Heart left ventricle (tissue), 16 donors: Measurements from ENCODE around the gene CTSF. TPM values are rescaled to one million over a fixed set of nuclear protein-coding genes. Genes with fewer than 3 reads are reported as not detected.

Source experiments
- ATAC-seq, 4 donors: fragments of 200-7000 bp; cut with Tn5 transposase; one replicate each; pipeline ENCODE4 v1.9.1; 2020 to 2022; ENCODE audit warnings: moderate library complexity in 4 of 4, mild to moderate bottlenecking in 3 of 4, moderate number of reproducible peaks in 1 of 4
- DNase-seq, 5 donors: peaks; one replicate each; pipeline ENCODE4 v3.0.0-alpha.2; 2020
- H3K27ac ChIP-seq, 12 donors: fragments of 200-600 bp; sonication (generic) in 4 of 12; one replicate each; pipeline versions ENCODE4 v1.5.0 to v1.8.0; 2016 to 2022; ENCODE audit warnings: mild to moderate bottlenecking in 2 of 12
- H3K27me3 ChIP-seq, 9 donors: fragments of 200-600 bp; sonication (generic) in 2 of 9; one replicate each; pipeline versions ENCODE4 v1.5.1 to v1.8.0; 2016 to 2022; ENCODE audit warnings: mild to moderate bottlenecking in 3 of 9
- H3K36me3 ChIP-seq, 9 donors: fragments of 200-600 bp; sonication (generic) in 2 of 9; one replicate each; pipeline versions ENCODE4 v1.5.0 to v1.8.0; 2018 to 2022; ENCODE audit warnings: mild to moderate bottlenecking in 2 of 9
- H3K4me1 ChIP-seq, 12 donors: fragments of 200-600 bp; sonication (generic) in 4 of 12; one replicate each; pipeline versions ENCODE4 v1.5.0 to v1.8.0; 2016 to 2022; ENCODE audit warnings: mild to moderate bottlenecking in 3 of 12
- H3K4me3 ChIP-seq, 12 donors: fragments of 200-600 bp; sonication (generic) in 4 of 12; one replicate each; pipeline versions ENCODE4 v1.5.0 to v1.8.0; 2017 to 2022; ENCODE audit warnings: mild to moderate bottlenecking in 9 of 12, moderate library complexity in 4 of 12
- H3K9me3 ChIP-seq, 12 donors: fragments of 200-600 bp; sonication (generic) in 4 of 12; one replicate each; pipeline versions ENCODE4 v1.5.0 to v1.8.0; 2016 to 2022; ENCODE audit warnings: mild to moderate bottlenecking in 1 of 12
- POLR2A ChIP-seq, 2 donors: fragments of 450-650 bp; IDR thresholded peaks; one replicate each; pipeline ENCODE4 v1.6.1; 2017; ENCODE audit warnings: antibody characterized with exemption in 2 of 2, mild to moderate bottlenecking in 2 of 2, moderate library complexity in 2 of 2
- WGBS, 4 donors: extraction: QIAGEN DNeasy Blood & Tissue Kit in 2 of 4; methylation state at CpG; one replicate each; pipeline versions ENCODE4 v1.1.5 to v1.1.7; 2013 to 2018; 5-methylcytosine and 5-hydroxymethylcytosine counted together
- intact Hi-C, 10 donors: fragments of 100-400 bp; cut with DNase I; formaldehyde crosslinking; loops; one replicate each; pipeline versions ENCODE4 v1.11.1 to v1.14.2; 2022
- long read RNA-seq, 3 donors: library from polyadenylated mRNA; unstranded; transcript quantifications; one replicate each; pipeline ENCODE4 v2.0.0, GENCODE V29; 2020 to 2021
- polyA plus RNA-seq, 2 donors: library from polyadenylated mRNA; stranded (reverse); fragments of 200-250 nt; gene quantifications; one replicate each; pipeline ENCODE4 v1.2.3, GENCODE V29; 2013
- total RNA-seq, 9 donors: library from RNA; depleted of rRNA in 2 of 9; stranded (reverse); fragments of >200 nt in 2 of 9; fragmentation: NEBNext Ultra II Directional in 3 of 9; extraction: Animal tissue kit (Norgen Biotek cat#: 25700) in 3 of 9; gene quantifications; one replicate each; pipeline versions ENCODE4 v1.1.0 to v1.2.4, GENCODE V29; 2016 to 2023
- TF ChIP-seq, protein P1 (sequence below), 12 donors: fragments of 200-600 bp; sonication (generic) in 4 of 12; IDR thresholded peaks; one replicate each; pipeline versions ENCODE4 v1.5.0 to v1.8.0; 2018 to 2022; ENCODE audit warnings: antibody characterized with exemption in 12 of 12, mild to moderate bottlenecking in 5 of 12
- donor health status: ischemic (EF 13 %, LVEDD 7.1; RV severe dilation, severe dysfunction).
- donor health status: healthy with polysubstance abuse.
- donor health status: DM: no; HTN: yes; CAD: no.
- donor health status: DM: no; HTN: no; CAD: no.
- donor health status: ischemic (EF 25% LVEDD 6.9; RV normal size, moderate dysfunction).
- donor health status: ischemic (EF 25% LVEDD 5.7; RV mildly dilated, moderate dysfunction).
- donor health status: healthy.
- donor health status: DM: yes; HTN: yes; CAD: no.
- donor health status: ischemic (EF 35%, LVEDD 5.7; RV mildly dilated, moderate dysfunction).
- donor health status: nonischemic (EF 11% LVEDD 7.7; RV severe dilation, severe dysfunction).
- donor health status: DM: yes; HTN: yes; CAD: no.
- donor health status: PGD.
- donor health status: ischemic (EF 29% LVEDD 5.4; RV normal size, mild dysfunction).
- donor health status: nonischemic (EF 23%, LVEDD 6.1; RV moderate dilation, normal function).

CTSF gene
- total RNA-seq (10 to 100 TPM; 34.6 to 76.4 (median 52.8) TPM), polyA plus RNA-seq (10 to 100 TPM; 17.7 to 23.3 TPM)
- long read RNA-seq, donor 1, transcript CTSF-201 (13 exons, 2,035 nt): major isoform, 190 of 245 reads
- long read RNA-seq, donor 1, partial matches to known transcripts: 31 of 245 reads
- long read RNA-seq, donor 1, other reads (novel, unspliced or antisense): 23 of 245 reads
- long read RNA-seq, donor 2, transcript CTSF-201 (13 exons, 2,035 nt): major isoform, 123 of 172 reads
- long read RNA-seq, donor 2, partial matches to known transcripts: 38 of 172 reads
- long read RNA-seq, donor 2, other reads (novel, unspliced or antisense): 11 of 172 reads
- long read RNA-seq, donor 3, transcript CTSF-201 (13 exons, 2,035 nt): major isoform, 86 of 116 reads
- long read RNA-seq, donor 3, partial matches to known transcripts: 21 of 116 reads
- long read RNA-seq, donor 3, other reads (novel, unspliced or antisense): 9 of 116 reads

DNA sequence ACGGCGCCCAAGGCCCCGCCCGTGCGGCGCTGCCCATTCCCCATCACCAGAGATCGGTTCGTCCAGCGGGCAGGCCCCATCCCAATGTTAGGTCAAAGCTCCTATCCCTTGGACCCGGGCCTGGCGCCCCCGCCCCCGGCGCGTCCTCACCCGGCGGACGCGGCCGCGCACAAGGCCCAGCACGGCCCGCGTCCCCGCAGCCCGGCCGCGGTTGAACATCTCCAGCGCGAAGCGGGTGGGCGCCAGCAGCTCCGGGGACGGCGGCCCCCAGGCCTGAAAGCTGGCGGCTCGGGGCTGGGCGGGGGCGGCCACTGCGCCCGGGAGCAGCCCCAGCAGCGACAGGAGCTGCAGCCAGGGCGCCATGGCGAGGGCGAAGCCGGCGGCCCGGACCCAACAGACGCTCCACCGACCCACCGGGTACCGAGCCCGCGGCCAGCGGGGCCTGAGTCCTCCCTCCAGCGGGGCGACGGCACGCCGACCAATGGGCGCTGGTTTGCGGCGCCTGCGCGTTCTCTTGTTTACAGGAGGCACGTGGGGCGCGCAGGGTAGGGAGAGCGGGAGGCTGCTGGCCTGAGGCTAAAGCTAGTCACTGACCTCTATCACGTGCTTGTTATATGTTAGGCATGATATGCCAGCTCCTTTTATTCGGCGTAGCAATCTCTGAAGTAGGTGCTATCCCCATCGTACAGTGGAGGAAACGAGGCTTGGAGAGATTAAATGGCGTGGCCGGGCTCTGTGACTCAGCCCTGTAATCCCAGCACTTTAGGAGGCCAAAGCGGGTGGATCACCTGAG lies at the start of gene CTSF:
CTSF (minus strand) TSS at position 483 of the 793 bp plus-strand sequence; CDS start at position 363, 120 bp downstream.
- H3K4me3 ChIP-seq: peak within 1 kb of the TSS; percentile 53 to 94 (median 68)
- 3 to 6% (median 5%) methylated on average over 43 to 77 of the region's 77 CpGs for WGBS, 4 donors
- H3K4me1 ChIP-seq: peaks cover 0 to 17% (median 12%) of the 10 kb centered on the region in 12 donors
- peak within 1 kb of the TSS in 7 of 12 donors; percentile 15 to 71 (median 43) for H3K27ac ChIP-seq
- ATAC-seq (peak; percentile 81 to 98 (median 97)), DNase-seq (peak; percentile 85 to 95 (median 87))
- intact Hi-C loops: loop anchor here in 1 of 10 donors (10.0 kb wide), 1 partner anchor 266 kb away; no protein-coding TSS in a partner anchor
- H3K27me3 ChIP-seq: peaks cover 0 to 6% (median 0%) of the 10 kb centered on the region in 9 donors
- H3K36me3 ChIP-seq: peaks cover 0 to 13% (median 0%) of the 10 kb centered on the region in 9 donors
- H3K9me3 ChIP-seq: no peaks in the 10 kb centered on the region
- peak in 1 of 2 donors; percentile 57 for TF ChIP-seq POLR2A (IDR thresholded peaks at IDR 0.05)
- TF ChIP-seq, protein P1, sequence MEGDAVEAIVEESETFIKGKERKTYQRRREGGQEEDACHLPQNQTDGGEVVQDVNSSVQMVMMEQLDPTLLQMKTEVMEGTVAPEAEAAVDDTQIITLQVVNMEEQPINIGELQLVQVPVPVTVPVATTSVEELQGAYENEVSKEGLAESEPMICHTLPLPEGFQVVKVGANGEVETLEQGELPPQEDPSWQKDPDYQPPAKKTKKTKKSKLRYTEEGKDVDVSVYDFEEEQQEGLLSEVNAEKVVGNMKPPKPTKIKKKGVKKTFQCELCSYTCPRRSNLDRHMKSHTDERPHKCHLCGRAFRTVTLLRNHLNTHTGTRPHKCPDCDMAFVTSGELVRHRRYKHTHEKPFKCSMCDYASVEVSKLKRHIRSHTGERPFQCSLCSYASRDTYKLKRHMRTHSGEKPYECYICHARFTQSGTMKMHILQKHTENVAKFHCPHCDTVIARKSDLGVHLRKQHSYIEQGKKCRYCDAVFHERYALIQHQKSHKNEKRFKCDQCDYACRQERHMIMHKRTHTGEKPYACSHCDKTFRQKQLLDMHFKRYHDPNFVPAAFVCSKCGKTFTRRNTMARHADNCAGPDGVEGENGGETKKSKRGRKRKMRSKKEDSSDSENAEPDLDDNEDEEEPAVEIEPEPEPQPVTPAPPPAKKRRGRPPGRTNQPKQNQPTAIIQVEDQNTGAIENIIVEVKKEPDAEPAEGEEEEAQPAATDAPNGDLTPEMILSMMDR (IDR thresholded peaks at IDR 0.05): no peak

DNA sequence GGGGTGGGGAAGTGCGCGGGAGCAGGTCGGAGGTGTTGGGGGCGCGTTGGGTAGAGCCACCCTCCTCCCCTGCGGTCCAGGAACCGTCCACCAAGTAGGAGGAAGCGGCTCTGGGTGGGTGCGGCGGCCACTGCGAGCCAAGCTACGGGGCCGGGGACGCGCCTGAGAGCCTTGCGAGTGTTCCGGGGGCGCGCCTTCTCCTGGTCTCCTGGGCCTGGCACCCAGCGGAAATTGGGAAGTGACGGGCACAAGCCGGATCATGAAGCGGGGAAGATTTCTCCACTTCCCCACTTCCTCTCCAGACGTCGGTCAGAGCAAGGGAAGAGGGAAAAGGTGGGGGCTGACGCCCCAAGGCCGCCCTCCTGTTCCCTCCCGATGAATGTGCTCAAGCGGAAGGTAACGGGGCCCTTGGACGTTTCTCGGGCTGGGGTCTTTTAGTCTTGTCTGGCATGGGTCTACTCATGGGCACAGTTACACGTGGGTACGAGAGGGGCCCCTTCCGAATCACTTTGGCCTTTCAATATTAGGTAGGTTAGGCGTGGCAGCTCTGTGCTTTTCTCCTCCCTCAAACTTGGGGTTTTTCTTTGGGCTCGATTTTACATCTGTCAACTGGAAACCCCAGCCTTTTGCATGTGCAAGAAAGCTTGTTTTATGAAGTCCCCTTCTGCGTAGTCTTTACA lies 48.9 kb upstream of the CTSF start:
- Histone ChIP-seq H3K27ac (peak overlapping the region; percentile 62 to 98 (median 93)), H3K4me3 (peak overlapping the region; percentile 75 to 98 (median 86)), H3K4me1 (peaks cover 2 to 57% (median 44%) of the 10 kb centered on the region in 12 donors), H3K9me3 (no peaks in the 10 kb centered on the region), H3K36me3 (peaks cover 0 to 16% (median 10%) of the 10 kb centered on the region in 9 donors), H3K27me3 (no peaks in the 10 kb centered on the region)
- TF ChIP-seq, protein P1 (IDR thresholded peaks at IDR 0.05): no peak
- no peak for TF ChIP-seq POLR2A (IDR thresholded peaks at IDR 0.05)
- intact Hi-C loops: loop anchor here in 3 of 10 donors (2.0 to 5.0 kb wide), 4 partner anchors 22 to 340 kb away; partner anchors contain the start of genes CCDC87 (in 1 of the 3), CCS (in 1 of the 3), PC (in 1 of the 3) and RBM4 (in 1 of the 3)
- ATAC-seq (peak; percentile 3 to 49 (median 40)), DNase-seq (peak in 4 of 5 donors; percentile 75 to 86 (median 80))
- WGBS, 4 donors: 0 to 1% (median 0%) methylated on average over 19 to 38 of the region's 38 CpGs

DNA sequence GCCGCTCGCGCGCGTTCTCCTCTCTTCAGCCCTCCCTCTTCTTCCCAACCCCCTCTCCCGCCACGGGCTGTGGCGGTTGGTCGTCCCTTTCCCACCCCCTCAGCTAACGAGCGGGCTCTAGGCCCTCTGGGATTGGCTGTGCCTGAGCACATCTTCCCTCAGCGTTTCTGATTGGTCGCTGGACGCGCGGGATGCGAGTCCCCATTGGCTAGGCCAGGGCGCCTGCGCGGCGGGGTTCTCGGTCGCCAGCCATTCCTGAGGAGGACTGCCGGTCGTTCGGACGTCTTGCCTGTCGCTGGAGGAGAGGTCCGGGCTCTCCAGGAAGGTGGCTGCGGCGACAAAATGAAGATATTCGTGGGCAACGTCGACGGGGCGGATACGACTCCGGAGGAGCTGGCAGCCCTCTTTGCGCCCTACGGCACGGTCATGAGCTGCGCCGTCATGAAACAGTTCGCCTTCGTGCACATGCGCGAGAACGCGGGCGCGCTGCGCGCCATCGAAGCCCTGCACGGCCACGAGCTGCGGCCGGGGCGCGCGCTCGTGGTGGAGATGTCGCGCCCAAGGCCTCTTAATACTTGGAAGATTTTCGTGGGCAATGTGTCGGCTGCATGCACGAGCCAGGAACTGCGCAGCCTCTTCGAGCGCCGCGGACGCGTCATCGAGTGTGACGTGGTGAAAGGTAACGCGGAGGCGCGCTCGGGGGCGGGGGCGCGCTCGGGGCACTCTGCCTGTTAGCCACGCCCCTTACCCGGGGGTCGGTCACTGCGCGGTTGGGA lies 48.2 kb upstream of the CTSF start, which contains the start of gene RBM14:
RBM14 (plus strand) TSS at position 252 of the 776 bp plus-strand sequence; CDS start at position 343, 91 bp downstream.
- WGBS, 4 donors: 0% methylated on average over 39 to 90 of the region's 90 CpGs
- intact Hi-C loops: loop anchor here in 4 of 10 donors (1.0 to 5.0 kb wide), 6 partner anchors 22 to 341 kb away; partner anchors contain the start of genes RBM4 (in 2 of the 4), CCDC87 (in 1 of the 4), CCS (in 1 of the 4) and PC (in 1 of the 4)
- H3K9me3 ChIP-seq: no peaks in the 10 kb centered on the region
- peak within 1 kb of the TSS; percentile 75 to 98 (median 86) for H3K4me3 ChIP-seq
- peaks cover 0 to 12% (median 5%) of the 10 kb centered on the region in 9 donors for H3K36me3 ChIP-seq
- TF ChIP-seq, protein P1 (IDR thresholded peaks at IDR 0.05): no peak
- TF ChIP-seq POLR2A (IDR thresholded peaks at IDR 0.05): peak; percentile 45 to 97
- DNase-seq (peak; percentile 99 to 100 (median 99)), ATAC-seq (peak; percentile 95 to 98 (median 98))
- H3K27ac ChIP-seq: peak within 1 kb of the TSS; percentile 62 to 98 (median 93)
- H3K27me3 ChIP-seq: no peaks in the 10 kb centered on the region
- H3K4me1 ChIP-seq: peaks cover 2 to 49% (median 37%) of the 10 kb centered on the region in 12 donors
